GM19193 (cell line): ENCODE measurements around the gene FAM171A1.

ENCODE experiments used
- POLR2A ChIP-seq: IDR thresholded peaks from 4 replicates; pipeline ENCODE4 v1.6.1; 2011; ENCODE audit not compliant: insufficient read depth, insufficient read length; ENCODE audit errors: extremely low read depth

Gene FAM171A1

DNA sequence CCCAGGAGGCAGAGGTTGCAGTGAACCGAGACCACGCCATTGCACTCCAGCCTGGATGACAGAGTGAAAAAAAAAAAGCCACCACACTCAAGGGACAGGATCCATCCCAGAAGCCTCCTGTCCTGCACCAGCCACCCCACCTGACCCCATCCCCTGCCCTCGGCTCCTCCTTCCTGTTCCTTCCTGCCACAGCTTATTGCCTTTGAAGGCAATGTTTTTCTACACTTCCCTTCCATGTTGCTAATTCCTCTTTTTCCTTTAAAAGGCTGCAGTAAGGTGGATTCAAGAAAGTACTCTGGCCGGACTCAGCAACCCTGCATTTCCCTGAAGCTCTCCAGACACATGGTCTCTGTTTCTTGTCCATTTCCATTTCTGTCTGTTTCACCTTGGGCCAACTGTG is 80.9 kb downstream of the FAM171A1 start:
- no peak for TF ChIP-seq POLR2A

DNA sequence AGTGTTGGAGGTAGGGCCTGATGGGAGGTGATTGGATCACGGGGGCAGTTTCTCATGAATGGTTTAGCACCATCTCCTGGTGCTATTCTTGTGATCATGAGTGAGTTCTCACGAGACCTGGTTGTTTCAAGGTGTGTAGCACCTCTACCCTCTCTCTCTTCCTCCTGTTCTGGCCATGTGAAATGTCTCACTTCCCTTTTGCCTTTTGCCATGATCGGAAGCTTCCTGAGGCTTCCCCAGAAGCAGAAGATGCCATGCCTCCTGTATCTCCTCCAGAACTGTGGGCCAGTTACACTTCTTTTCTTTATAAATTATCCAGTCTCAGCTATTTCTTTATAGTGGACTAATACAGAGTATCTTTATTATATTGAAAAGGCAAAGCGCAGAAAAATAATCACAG is 90.1 kb downstream of the FAM171A1 start:
- no peak for TF ChIP-seq POLR2A

DNA sequence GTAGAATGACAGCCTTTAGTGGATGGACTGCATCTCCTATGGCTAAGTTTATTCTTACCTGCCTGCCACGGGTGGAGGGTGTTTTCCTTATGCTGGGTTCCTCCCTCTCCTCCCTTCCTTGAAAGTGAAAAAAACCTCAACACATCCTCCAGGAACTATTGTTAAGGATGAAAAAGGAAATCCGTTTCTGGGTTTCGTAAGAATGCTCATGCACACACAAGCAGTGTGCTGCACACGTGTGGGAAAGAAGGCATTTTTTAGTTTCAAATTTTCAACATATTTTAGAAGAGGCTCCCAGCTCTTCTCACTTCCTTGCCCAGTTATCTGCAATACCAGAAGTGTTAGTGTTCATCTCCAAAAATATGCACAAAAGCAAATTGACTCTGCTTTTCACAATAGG is 90.6 kb downstream of the FAM171A1 start:
- TF ChIP-seq POLR2A = no peak

- TF ChIP-seq POLR2A = no peak
Measured at GRCh38 chr10:15279236-15279635, 91.9 kb downstream of the FAM171A1 start.

GRCh38 chr10:15278786-15279185 is 92.3 kb downstream of the FAM171A1 start:
- no peak for TF ChIP-seq POLR2A

- TF ChIP-seq POLR2A = no peak
Measured at GRCh38 chr10:15267496-15267895, 103.6 kb downstream of the FAM171A1 start.

GRCh38 chr10:15266117-15266516 is 105.0 kb downstream of the FAM171A1 start:
- TF ChIP-seq POLR2A = no peak

- TF ChIP-seq POLR2A = no peak
Measured at GRCh38 chr10:15265558-15265957, 105.5 kb downstream of the FAM171A1 start.

GRCh38 chr10:15265056-15265455 is 106.0 kb downstream of the FAM171A1 start:
- TF ChIP-seq POLR2A = no peak

GRCh38 chr10:15263657-15264323 is 107.3 kb downstream of the FAM171A1 start:
- no peak for TF ChIP-seq POLR2A

DNA sequence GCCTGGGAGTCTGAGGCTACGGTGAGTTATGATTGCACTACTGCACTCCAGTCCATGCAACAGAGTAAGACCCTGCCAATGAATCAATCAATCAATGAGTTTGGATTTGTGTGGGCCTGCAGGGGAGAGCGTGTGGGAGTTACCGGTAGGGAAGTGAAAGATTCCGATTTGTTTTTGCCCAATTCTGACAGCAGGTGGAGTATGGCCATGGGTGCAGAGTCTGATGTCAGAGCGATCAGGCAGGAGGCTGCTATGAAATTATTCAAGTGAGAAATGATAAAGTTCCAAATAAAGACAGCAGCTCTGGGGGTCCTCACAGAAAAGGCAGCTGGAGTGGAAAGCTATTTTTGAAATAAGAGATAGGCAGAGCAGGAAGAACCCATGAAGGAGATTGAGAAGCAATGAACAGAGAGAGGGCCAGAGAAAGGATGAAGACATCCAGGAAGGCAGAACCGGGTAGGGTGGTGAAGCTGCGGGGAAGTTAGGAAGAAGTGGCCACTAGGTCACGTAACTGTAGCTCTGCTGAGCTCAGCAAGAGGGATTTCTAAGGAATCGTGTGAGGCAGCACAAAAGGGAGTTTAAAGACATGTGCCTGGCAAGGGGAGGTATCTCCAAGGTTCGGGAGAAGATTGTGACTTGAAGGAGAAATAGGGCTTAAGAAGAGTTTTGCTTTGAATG is 108.9 kb downstream of the FAM171A1 start:
- no peak for TF ChIP-seq POLR2A

DNA sequence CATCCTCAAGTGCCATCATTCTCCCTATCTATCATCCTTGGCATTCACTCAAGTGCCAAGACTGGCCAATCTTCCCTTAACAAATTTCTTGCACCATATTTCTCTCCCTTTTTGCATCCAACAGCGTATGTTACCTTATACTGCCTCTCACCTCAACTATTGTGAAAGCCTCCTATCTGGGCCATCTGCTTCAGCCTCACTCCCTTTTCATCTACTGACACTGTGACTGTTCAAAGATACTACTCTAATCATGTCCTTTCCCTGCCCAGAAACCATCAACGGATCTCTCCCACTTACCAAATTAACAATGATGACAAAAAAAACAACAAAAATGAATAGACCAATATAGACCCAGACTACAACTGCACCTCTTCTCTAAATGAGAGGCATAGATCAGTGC is 112.0 kb downstream of the FAM171A1 start:
- no peak for TF ChIP-seq POLR2A

DNA sequence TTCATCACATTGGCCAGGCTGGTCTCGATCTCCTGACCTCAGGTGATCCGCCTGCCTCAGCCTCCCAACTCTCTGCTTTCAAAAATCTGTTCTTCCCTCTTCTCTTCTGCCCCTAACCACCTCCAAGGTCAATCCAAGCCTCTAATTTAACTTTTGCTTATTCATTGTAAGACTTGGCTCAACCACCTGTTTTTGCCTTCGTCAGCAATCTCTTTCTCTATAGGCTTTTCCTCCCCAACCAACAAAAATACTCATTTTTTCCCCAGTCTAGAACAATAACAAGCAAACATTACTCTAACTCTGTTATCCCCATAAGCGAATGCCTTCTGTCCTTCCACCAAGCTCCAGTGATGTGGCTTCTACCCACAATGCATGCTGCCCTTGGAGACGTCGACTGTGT is 112.8 kb downstream of the FAM171A1 start:
- TF ChIP-seq POLR2A = no peak

GRCh38 chr10:15255961-15256360 is 115.1 kb downstream of the FAM171A1 start:
- no peak for TF ChIP-seq POLR2A

GRCh38 chr10:15254808-15255648 is 116.1 kb downstream of the FAM171A1 start:
- TF ChIP-seq POLR2A = no peak

GRCh38 chr10:15253951-15254807 is 116.9 kb downstream of the FAM171A1 start:
- TF ChIP-seq POLR2A = no peak

- TF ChIP-seq POLR2A = no peak
Measured at GRCh38 chr10:15252396-15252795, 118.7 kb downstream of the FAM171A1 start.
